ENCODE data around the gene NUMA1. TPM values are rescaled to one million over a fixed set of nuclear protein-coding genes. Genes with fewer than 3 reads are reported as not detected.

NUMA1 gene
- total RNA-seq, 1 experiment from 2014 or later, result 267 TPM

DNA sequence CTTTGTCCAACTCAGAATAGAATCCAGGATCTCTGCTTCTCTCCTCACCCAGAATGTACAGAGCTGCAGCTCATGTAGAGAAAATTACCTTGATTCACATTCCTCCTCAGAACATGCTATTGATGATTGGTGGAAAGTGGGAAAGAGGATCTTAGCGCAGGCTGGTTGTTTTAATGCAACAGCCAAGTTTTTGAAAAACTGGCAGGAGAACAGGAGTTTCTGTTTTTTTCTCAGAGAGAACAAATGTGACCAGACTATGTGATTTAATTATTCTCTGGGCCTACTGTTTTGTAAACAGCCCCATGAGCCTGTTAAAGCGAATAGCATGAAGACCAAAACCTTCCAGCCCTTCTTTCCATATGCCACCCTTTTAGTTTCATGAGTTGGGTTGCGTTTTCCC, 100.7 kb downstream of the NUMA1 start:
- CTCF ChIA-PET, result interaction anchor here (1.3 kb wide), 1 partner anchor 451 kb away, joined by 3 read pairs; no protein-coding TSS in a partner anchor
- POLR2A ChIA-PET (ENCODE audit: unreplicated experiment), result no interaction called here
- peaks cover 7% of the 10 kb centered on the region; the same call in 1 of the 2 replicates for H3K36me3 ChIP-seq (ENCODE audit: low read depth)
- no peaks in the 10 kb centered on the region for H3K9me2 ChIP-seq (ENCODE audit: insufficient read depth)
- no peaks in the 10 kb centered on the region for H3K4me1 ChIP-seq (replicated peaks; ENCODE audit: insufficient read depth)
- no peaks in the 10 kb centered on the region for H3K9me3 ChIP-seq (ENCODE audit: insufficient read depth, low read depth)
- no peak overlapping the region for H3K27ac ChIP-seq
- no peak overlapping the region for H3K4me2 ChIP-seq
- H3K4me3 ChIP-seq, result no peak overlapping the region
- no peak for TF ChIP-seq EZH2 (IDR thresholded peaks at IDR 0.05; ENCODE audit: low read depth)
- no peak for TF ChIP-seq CTCF (conservative IDR thresholded peaks at IDR 0.05)
- intact Hi-C loops (cut with micrococcal nuclease; ENCODE audit: unreplicated experiment), result loop anchor here (1.0 kb wide), 1 partner anchor 452 kb away; no protein-coding TSS in a partner anchor
- H3F3A ChIP-seq (ENCODE audit: insufficient read depth, low read depth), result no peaks in the 10 kb centered on the region
- H4K20me1 ChIP-seq (ENCODE audit: insufficient read depth), result peaks cover 18% of the 10 kb centered on the region
- no TSS peak for BruUV-seq (replicated peaks)
- no peaks in the 10 kb centered on the region for H3K79me2 ChIP-seq (ENCODE audit: low read depth)
- no peaks in the 10 kb centered on the region for H3K27me3 ChIP-seq (ENCODE audit: insufficient read depth, low read depth)
- no peak for DNase-seq
- no peak overlapping the region for H2AFZ ChIP-seq

GRCh38 chr11:71979094-71979493, 101.2 kb downstream of the NUMA1 start:
- POLR2A ChIA-PET (ENCODE audit: unreplicated experiment), result interaction anchor here (0.7 kb wide), 1 partner anchor 256 kb away, joined by 4 read pairs; no protein-coding TSS in a partner anchor
- Histone ChIP-seq H3K36me3 (ENCODE audit: low read depth) (peaks cover 7% of the 10 kb centered on the region; the same call in 1 of the 2 replicates), H3K9me2 (ENCODE audit: insufficient read depth) (no peaks in the 10 kb centered on the region), H2AFZ (no peak overlapping the region), H3K79me2 (ENCODE audit: low read depth) (no peaks in the 10 kb centered on the region), H3K27ac (no peak overlapping the region), H3K9me3 (ENCODE audit: insufficient read depth, low read depth) (no peaks in the 10 kb centered on the region), H3K4me2 (no peak overlapping the region), H3F3A (ENCODE audit: insufficient read depth, low read depth) (no peaks in the 10 kb centered on the region), H3K4me1 (replicated peaks; ENCODE audit: insufficient read depth) (no peaks in the 10 kb centered on the region), H4K20me1 (ENCODE audit: insufficient read depth) (peaks cover 18% of the 10 kb centered on the region), H3K27me3 (ENCODE audit: insufficient read depth, low read depth) (no peaks in the 10 kb centered on the region), H3K4me3 (no peak overlapping the region)
- DNase-seq, result no peak
- CTCF ChIA-PET, result interaction anchor here (0.5 to 1.3 kb wide), 3 partner anchors 38 to 1280 kb away, joined by 3 to 6 read pairs (median 5); no protein-coding TSS in a partner anchor
- no TSS peak for BruUV-seq (replicated peaks)
- TF ChIP-seq EZH2 (IDR thresholded peaks at IDR 0.05; ENCODE audit: low read depth) (no peak), CTCF (conservative IDR thresholded peaks at IDR 0.05) (no peak)
- intact Hi-C loops (cut with micrococcal nuclease; ENCODE audit: unreplicated experiment), result no loop called here

GRCh38 chr11:71977743-71978418, 102.5 kb downstream of the NUMA1 start:
- CTCF ChIA-PET, result interaction anchor here (0.6 to 3.3 kb wide), 5 partner anchors 10 to 453 kb away, joined by 3 to 11 read pairs (median 4); no protein-coding TSS in a partner anchor
- H2AFZ ChIP-seq, result no peak overlapping the region
- H3K9me3 ChIP-seq (ENCODE audit: insufficient read depth, low read depth), result no peaks in the 10 kb centered on the region
- no peak overlapping the region for H3K27ac ChIP-seq
- H3K79me2 ChIP-seq (ENCODE audit: low read depth), result no peaks in the 10 kb centered on the region
- TF ChIP-seq CTCF (conservative IDR thresholded peaks at IDR 0.05) (peak; percentile 85), EZH2 (IDR thresholded peaks at IDR 0.05; ENCODE audit: low read depth) (no peak)
- BruUV-seq (replicated peaks), result no TSS peak
- DNase-seq, result peak; percentile 35 to 40
- no peaks in the 10 kb centered on the region for H3K27me3 ChIP-seq (ENCODE audit: insufficient read depth, low read depth)
- no peaks in the 10 kb centered on the region for H3K9me2 ChIP-seq (ENCODE audit: insufficient read depth)
- H3F3A ChIP-seq (ENCODE audit: insufficient read depth, low read depth), result no peaks in the 10 kb centered on the region
- no peaks in the 10 kb centered on the region for H3K4me1 ChIP-seq (replicated peaks; ENCODE audit: insufficient read depth)
- H4K20me1 ChIP-seq (ENCODE audit: insufficient read depth), result peaks cover 18% of the 10 kb centered on the region
- no peak overlapping the region for H3K4me2 ChIP-seq
- POLR2A ChIA-PET (ENCODE audit: unreplicated experiment), result interaction anchor here (0.7 kb wide), 1 partner anchor 30 kb away, joined by 3 read pairs; no protein-coding TSS in a partner anchor
- intact Hi-C loops (cut with micrococcal nuclease; ENCODE audit: unreplicated experiment), result loop anchor here (1.0 to 2.0 kb wide), 3 partner anchors 436 to 456 kb away; partner anchors contain the start of gene CLPB
- H3K4me3 ChIP-seq, result no peak overlapping the region
- peaks cover 7% of the 10 kb centered on the region; the same call in 1 of the 2 replicates for H3K36me3 ChIP-seq (ENCODE audit: low read depth)

Measured in PC-9 (cell line).